GM18867 (cell line): Measurements from ENCODE around the gene MAD1L1.

ENCODE experiments used
- ATAC-seq: cut with Tn5 transposase; IDR thresholded peaks from one replicate; pipeline ENCODE4 v1.9.1; 2021; ENCODE audit warnings: mild to moderate bottlenecking, moderate library complexity; ENCODE audit not compliant: unreplicated experiment

MAD1L1 gene

GRCh38 chr7:1781369-1781768 lies 451.4 kb downstream of the MAD1L1 start:
- no peak for ATAC-seq

GRCh38 chr7:1779445-1779844 lies 453.3 kb downstream of the MAD1L1 start:
- no peak for ATAC-seq

DNA sequence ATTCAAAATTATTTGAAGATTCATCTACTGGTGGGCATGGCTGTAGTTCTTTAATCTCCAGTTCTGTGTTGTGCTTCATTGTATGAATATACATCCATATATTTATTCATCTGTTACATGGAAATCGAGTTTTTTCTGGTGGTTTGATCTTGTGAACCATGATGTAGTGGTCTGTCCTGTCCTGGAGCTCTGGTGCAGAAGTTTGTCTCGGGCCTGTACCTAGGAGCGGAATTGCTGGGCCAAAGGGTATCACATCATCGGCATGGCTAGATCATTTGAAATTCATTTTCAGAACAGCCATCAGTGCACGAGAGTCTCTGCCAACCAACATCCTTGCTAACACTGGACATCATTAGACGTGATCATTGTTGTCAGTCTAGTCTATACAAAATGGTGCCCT lies 455.6 kb downstream of the MAD1L1 start:
- no peak for ATAC-seq

DNA sequence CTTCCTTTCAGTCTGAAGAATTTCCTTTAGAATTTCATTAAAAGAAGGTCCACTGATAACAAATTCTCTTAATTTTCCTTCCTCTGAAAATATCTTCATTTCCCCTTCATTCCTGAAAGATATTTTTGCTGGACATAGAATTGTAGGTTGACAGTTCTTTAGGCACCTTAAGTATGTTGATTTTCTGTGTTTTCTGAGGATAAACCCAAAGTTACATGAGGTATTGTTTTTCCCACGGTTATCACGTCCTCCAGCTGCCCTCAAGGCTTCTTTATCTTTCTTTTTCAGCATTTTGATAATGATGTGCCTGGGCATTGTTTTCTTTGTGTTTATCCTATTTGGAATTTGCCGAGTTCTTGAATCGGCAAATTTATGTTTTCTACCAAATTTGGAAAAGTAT lies 457.4 kb downstream of the MAD1L1 start:
- ATAC-seq = no peak

DNA sequence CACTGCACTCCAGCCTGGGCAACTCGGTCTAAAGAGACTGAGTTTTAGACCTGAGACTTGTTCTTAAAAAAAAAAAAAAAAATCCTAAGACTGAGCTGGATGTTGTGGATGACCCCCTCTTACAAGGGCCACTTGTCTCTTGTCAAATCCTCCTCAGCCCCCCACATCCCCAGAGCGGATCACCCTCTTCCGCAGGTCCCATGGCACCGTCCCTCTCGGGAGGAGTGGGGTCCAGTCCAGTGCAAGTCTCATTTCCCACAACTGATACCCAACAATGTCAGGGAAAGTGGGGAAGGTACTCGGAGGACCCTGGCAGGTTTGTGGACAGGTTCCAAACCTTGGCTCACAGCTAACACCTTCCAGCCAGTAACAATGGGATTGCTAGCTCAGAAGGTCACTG lies 462.4 kb downstream of the MAD1L1 start:
- ATAC-seq = no peak

DNA sequence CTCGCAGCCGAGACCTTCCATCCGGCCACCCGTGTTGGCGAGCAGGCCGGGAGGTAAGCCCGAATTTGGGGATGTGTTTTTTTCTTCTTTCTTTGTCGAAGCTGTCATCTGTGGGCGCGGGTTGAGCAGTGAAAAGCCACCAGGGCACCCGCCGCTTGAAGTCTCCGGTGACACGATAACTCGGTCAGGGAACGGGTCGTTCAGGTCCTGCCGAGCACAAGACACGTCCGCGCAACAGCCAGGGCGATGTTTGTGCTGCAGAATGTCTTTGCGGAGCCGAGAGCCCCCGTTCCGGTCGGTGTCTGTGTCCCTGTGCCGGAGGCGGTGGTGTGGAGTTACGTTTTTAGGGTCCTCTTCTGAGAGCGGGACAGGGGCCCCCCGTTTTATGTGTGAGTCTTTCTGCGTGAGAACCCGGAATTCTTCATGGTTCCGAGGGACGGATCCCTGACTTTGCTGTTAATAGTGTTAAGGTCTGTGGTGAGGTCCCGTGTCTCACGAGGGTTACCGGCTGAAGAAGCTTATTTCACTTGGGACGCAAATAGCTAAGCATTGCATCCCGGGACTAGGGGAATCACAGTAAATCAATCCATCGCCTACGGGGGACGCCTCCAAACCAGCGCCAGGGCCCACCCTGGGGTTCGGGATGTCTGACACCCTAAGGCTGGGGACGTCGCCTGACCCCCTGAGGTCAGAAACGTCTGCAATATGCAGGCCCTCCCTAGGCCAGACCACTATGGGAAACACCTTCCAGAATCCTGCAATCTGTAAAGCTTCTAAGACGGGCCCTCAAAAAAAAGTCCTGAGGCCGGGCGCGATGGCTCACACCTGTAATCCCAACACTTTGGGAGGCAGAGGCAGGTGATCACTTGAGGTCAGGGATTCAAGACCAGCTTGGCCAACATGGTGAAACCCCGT lies 463.2 kb downstream of the MAD1L1 start:
- no peak for ATAC-seq

- no peak for ATAC-seq
Measured at GRCh38 chr7:1768832-1769231, 463.9 kb downstream of the MAD1L1 start.

DNA sequence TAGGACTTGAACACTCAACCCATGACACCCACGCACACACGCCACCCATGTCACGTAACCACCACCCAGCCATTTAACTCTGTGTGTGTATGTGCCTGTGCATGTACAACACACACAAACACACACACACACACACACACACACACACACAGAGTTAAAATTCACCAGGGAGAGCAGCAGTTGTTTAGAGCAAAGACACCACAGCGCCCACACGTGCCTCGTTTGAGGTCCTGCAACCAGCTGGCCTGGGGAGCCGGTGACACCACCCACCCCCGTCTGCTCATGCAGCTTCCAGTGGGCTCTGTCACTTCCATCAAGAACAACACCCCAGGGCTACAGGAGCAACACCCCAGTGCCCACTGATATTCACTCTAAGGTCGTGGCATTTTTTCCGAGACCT lies 465.2 kb downstream of the MAD1L1 start:
- ATAC-seq = no peak
